Lower lobe of right lung (tissue), 2 donors: Measurements from ENCODE around the gene RCOR1. TPM values are rescaled to one million over a fixed set of nuclear protein-coding genes. Genes with fewer than 3 reads are reported as not detected.

Source experiments
- ATAC-seq, 2 donors: fragments of 200-7000 bp; cut with Tn5 transposase; one replicate each; pipeline ENCODE4 v1.9.1; 2020 to 2022; ENCODE audit warnings: mild to moderate bottlenecking in 2 of 2, moderate library complexity in 2 of 2
- DNase-seq: peaks from one replicate; pipeline ENCODE4 v3.0.0-alpha.2; 2020
- H3K27ac ChIP-seq: fragments of 200-600 bp; one replicate; pipeline ENCODE4 v1.8.0; 2022
- H3K27me3 ChIP-seq: fragments of 200-600 bp; one replicate; pipeline ENCODE4 v1.8.0; 2022; ENCODE audit warnings: low read depth
- H3K36me3 ChIP-seq: fragments of 200-600 bp; one replicate; pipeline ENCODE4 v1.8.0; 2022; ENCODE audit warnings: mild to moderate bottlenecking
- H3K4me1 ChIP-seq: fragments of 200-600 bp; one replicate; pipeline ENCODE4 v1.8.0; 2022
- H3K4me3 ChIP-seq: fragments of 200-600 bp; one replicate; pipeline ENCODE4 v1.8.0; 2022; ENCODE audit warnings: mild to moderate bottlenecking
- H3K9me3 ChIP-seq: fragments of 200-600 bp; one replicate; pipeline ENCODE4 v1.8.0; 2022
- CTCF ChIP-seq: fragments of 200-600 bp; IDR thresholded peaks from one replicate; pipeline ENCODE4 v1.8.0; 2022; ENCODE audit warnings: antibody characterized with exemption, mild to moderate bottlenecking
- intact Hi-C: fragments of 100-400 bp; cut with DNase I; formaldehyde crosslinking; loops from one replicate; pipeline ENCODE4 v1.11.0; 2022
- total RNA-seq: library from RNA; stranded (reverse); fragmentation: NEBNext Ultra II Directional; extraction: Animal tissue kit (Norgen Biotek cat#: 25700); gene quantifications from one replicate; pipeline ENCODE4 v1.2.1, GENCODE V29; 2021
- donor health status: DM: no; HTN: yes; CAD: no; lungs with severe emphysema.

RCOR1 gene
- total RNA-seq, 1 donor from 2014 or later: 53.6 TPM

- Histone ChIP-seq H3K27me3 (no peaks in the 10 kb centered on the region), H3K9me3 (no peaks in the 10 kb centered on the region), H3K36me3 (peaks cover 20% of the 10 kb centered on the region), H3K4me1 (peaks cover 8% of the 10 kb centered on the region), H3K4me3 (no peak overlapping the region), H3K27ac (no peak overlapping the region)
- no peak for TF ChIP-seq CTCF
- ATAC-seq: peak; percentile 9 to 17
- intact Hi-C loops: no loop called here
- DNase-seq: no peak
Measured at GRCh38 chr14:102683399-102684297, 91.2 kb downstream of the RCOR1 start.

- H3K4me3 ChIP-seq: no peak overlapping the region
- no peaks in the 10 kb centered on the region for H3K9me3 ChIP-seq
- no peak overlapping the region for H3K27ac ChIP-seq
- intact Hi-C loops: no loop called here
- peaks cover 20% of the 10 kb centered on the region for H3K36me3 ChIP-seq
- no peak for DNase-seq
- no peak for TF ChIP-seq CTCF
- no peak for ATAC-seq
- peaks cover 14% of the 10 kb centered on the region for H3K4me1 ChIP-seq
- no peaks in the 10 kb centered on the region for H3K27me3 ChIP-seq
Measured at GRCh38 chr14:102684298-102684663, 91.8 kb downstream of the RCOR1 start.

GRCh38 chr14:102686196-102686801 is 93.8 kb downstream of the RCOR1 start:
- H3K4me3 ChIP-seq: no peak overlapping the region
- H3K27ac ChIP-seq: no peak overlapping the region
- no peaks in the 10 kb centered on the region for H3K27me3 ChIP-seq
- no peaks in the 10 kb centered on the region for H3K9me3 ChIP-seq
- intact Hi-C loops: no loop called here
- peaks cover 19% of the 10 kb centered on the region for H3K4me1 ChIP-seq
- DNase-seq: no peak
- TF ChIP-seq CTCF: no peak
- peaks cover 20% of the 10 kb centered on the region for H3K36me3 ChIP-seq
- no peak for ATAC-seq

- ATAC-seq: peak; percentile 84 to 88
- DNase-seq: no peak
- no peak for TF ChIP-seq CTCF
- Histone ChIP-seq H3K36me3 (peaks cover 5% of the 10 kb centered on the region), H3K4me3 (no peak overlapping the region), H3K9me3 (no peaks in the 10 kb centered on the region), H3K27ac (no peak overlapping the region), H3K4me1 (peaks cover 27% of the 10 kb centered on the region), H3K27me3 (no peaks in the 10 kb centered on the region)
- intact Hi-C loops: no loop called here
Measured at GRCh38 chr14:102688290-102688689, 95.8 kb downstream of the RCOR1 start.

- Histone ChIP-seq H3K4me3 (no peak overlapping the region), H3K9me3 (no peaks in the 10 kb centered on the region), H3K27me3 (no peaks in the 10 kb centered on the region), H3K36me3 (no peaks in the 10 kb centered on the region), H3K4me1 (peaks cover 37% of the 10 kb centered on the region), H3K27ac (no peak overlapping the region)
- intact Hi-C loops: no loop called here
- no peak for DNase-seq
- no peak for TF ChIP-seq CTCF
- ATAC-seq: no peak
Measured at GRCh38 chr14:102690509-102691286, 98.2 kb downstream of the RCOR1 start.
